Activated naive CD4-positive, alpha-beta T cell treated with anti-CD3 and anti-CD28 coated beads, Interleukin-2, amount 50 U/mL, for 24 hours (primary cell): ENCODE results near the gene BCL2L13.

ENCODE experiments used
- H3K27ac Mint-ChIP-seq: one replicate; pipeline ENCODE4 v1.8.0; 2021; ENCODE audit warnings: mild to moderate bottlenecking, mixed read lengths
- H3K27me3 Mint-ChIP-seq: one replicate; pipeline ENCODE4 v1.8.0; 2021; ENCODE audit warnings: mixed read lengths
- H3K36me3 Mint-ChIP-seq: one replicate; pipeline ENCODE4 v1.8.0; 2021; ENCODE audit warnings: mixed read lengths
- H3K4me1 Mint-ChIP-seq: one replicate; pipeline ENCODE4 v1.8.0; 2021; ENCODE audit warnings: mixed read lengths
- H3K4me3 Mint-ChIP-seq: one replicate; pipeline ENCODE4 v1.8.0; 2021; ENCODE audit warnings: mild to moderate bottlenecking, mixed read lengths
- H3K9me3 Mint-ChIP-seq: one replicate; pipeline ENCODE4 v1.8.0; 2021; ENCODE audit warnings: mixed read lengths

The BCL2L13 gene, protein sequence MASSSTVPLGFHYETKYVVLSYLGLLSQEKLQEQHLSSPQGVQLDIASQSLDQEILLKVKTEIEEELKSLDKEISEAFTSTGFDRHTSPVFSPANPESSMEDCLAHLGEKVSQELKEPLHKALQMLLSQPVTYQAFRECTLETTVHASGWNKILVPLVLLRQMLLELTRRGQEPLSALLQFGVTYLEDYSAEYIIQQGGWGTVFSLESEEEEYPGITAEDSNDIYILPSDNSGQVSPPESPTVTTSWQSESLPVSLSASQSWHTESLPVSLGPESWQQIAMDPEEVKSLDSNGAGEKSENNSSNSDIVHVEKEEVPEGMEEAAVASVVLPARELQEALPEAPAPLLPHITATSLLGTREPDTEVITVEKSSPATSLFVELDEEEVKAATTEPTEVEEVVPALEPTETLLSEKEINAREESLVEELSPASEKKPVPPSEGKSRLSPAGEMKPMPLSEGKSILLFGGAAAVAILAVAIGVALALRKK

GRCh38 chr22:17638432-17639246 lies at the start of gene BCL2L13:
Gene BCL2L13, plus strand, starts transcription at chr22:17638757. Its CDS starts 16,955 bp downstream, at chr22:17655712.
- Mint-ChIP-seq H3K4me3 (peak within 1 kb of the TSS; percentile 98), H3K27ac (peak within 1 kb of the TSS; percentile 99), H3K4me1 (peaks cover 25% of the 10 kb centered on the region), H3K27me3 (no peaks in the 10 kb centered on the region), H3K9me3 (no peaks in the 10 kb centered on the region), H3K36me3 (peaks cover 3% of the 10 kb centered on the region)

GRCh38 chr22:17589810-17590375 lies 48.7 kb upstream of the BCL2L13 start:
- Mint-ChIP-seq H3K36me3 (peaks cover 4% of the 10 kb centered on the region), H3K4me1 (no peaks in the 10 kb centered on the region), H3K27ac (peak overlapping the region; percentile 59), H3K9me3 (no peaks in the 10 kb centered on the region), H3K4me3 (no peak overlapping the region), H3K27me3 (no peaks in the 10 kb centered on the region)

DNA sequence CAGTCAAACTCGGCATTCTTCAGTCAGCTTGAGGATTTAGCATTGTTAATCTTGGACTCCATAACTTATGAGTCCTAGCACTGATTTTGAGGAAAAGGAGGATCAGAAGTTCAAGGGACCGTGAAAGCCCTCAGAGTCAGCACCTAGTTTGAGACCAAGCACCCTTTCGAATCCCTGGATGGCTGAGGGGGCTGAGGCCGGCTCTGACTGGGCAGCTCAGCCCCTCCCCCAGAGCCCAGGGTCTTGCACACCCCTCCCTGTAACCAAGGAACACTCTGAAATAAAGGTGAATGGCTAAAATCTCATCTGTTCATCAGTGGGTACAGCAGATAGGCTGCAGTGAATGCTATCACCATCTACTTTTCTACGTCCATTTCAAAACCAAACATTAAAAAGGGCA lies 48.0 kb upstream of the BCL2L13 start:
- Mint-ChIP-seq H3K27me3 (no peaks in the 10 kb centered on the region), H3K27ac (no peak overlapping the region), H3K4me1 (no peaks in the 10 kb centered on the region), H3K36me3 (peaks cover 4% of the 10 kb centered on the region), H3K4me3 (no peak overlapping the region), H3K9me3 (no peaks in the 10 kb centered on the region)

- Mint-ChIP-seq H3K4me3 (no peak overlapping the region), H3K36me3 (peaks cover 11% of the 10 kb centered on the region), H3K4me1 (no peaks in the 10 kb centered on the region), H3K9me3 (no peaks in the 10 kb centered on the region), H3K27ac (no peak overlapping the region), H3K27me3 (no peaks in the 10 kb centered on the region)
Measured at GRCh38 chr22:17592201-17592600, 46.4 kb upstream of the BCL2L13 start.

- Mint-ChIP-seq H3K9me3 (no peaks in the 10 kb centered on the region), H3K27me3 (no peaks in the 10 kb centered on the region), H3K27ac (no peak overlapping the region), H3K4me3 (no peak overlapping the region), H3K36me3 (peaks cover 20% of the 10 kb centered on the region), H3K4me1 (peaks cover 7% of the 10 kb centered on the region)
Measured at GRCh38 chr22:17596226-17596625, 42.3 kb upstream of the BCL2L13 start.

DNA sequence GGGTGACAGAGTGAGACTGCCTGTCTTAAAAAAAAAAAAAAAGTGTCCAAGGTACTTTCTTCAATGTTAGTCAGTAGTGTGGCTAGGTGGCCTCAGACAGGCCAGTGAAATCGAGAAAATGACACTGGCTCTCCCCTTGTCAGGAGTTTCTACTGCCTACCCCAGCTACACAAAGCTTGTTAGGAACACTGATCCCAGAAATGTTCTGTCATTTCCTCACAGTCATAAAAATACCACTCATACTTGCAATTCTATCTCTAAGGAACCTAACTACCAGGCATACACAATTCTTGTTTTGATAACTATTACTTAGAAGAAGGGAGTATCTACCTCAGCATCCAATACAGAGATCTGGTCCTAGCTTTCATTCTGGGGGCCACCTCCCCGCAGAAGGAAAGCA lies 41.3 kb upstream of the BCL2L13 start:
- H3K36me3 Mint-ChIP-seq, result peaks cover 20% of the 10 kb centered on the region
- H3K9me3 Mint-ChIP-seq, result no peaks in the 10 kb centered on the region
- H3K4me1 Mint-ChIP-seq, result peaks cover 7% of the 10 kb centered on the region
- H3K27me3 Mint-ChIP-seq, result no peaks in the 10 kb centered on the region
- H3K4me3 Mint-ChIP-seq, result no peak overlapping the region
- peak overlapping the region; percentile 2 for H3K27ac Mint-ChIP-seq

DNA sequence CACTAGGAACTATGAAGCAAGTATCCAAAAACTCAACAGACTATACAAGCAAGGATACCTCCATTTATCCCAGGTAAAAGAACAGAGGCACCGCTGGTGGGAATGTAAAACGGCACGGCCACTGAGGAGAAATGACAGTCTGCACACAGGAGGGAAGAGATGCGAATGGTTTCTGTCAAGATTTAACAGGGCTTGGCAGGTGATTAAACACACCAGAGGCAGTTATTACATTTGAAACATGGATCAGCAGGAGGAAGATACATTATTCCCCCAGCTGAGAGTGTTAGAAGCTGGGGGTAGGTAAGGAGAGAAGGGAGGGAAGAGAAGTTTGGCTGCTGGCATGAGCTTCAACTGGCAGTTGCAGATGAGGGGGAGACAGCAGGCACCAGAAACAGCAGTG lies 40.2 kb upstream of the BCL2L13 start:
- Mint-ChIP-seq H3K27me3 (no peaks in the 10 kb centered on the region), H3K36me3 (peaks cover 20% of the 10 kb centered on the region), H3K9me3 (no peaks in the 10 kb centered on the region), H3K4me3 (no peak overlapping the region), H3K4me1 (peaks cover 7% of the 10 kb centered on the region), H3K27ac (no peak overlapping the region)

GRCh38 chr22:17601031-17601430 lies 37.5 kb upstream of the BCL2L13 start:
- H3K27ac Mint-ChIP-seq, result no peak overlapping the region
- H3K27me3 Mint-ChIP-seq, result no peaks in the 10 kb centered on the region
- no peak overlapping the region for H3K4me3 Mint-ChIP-seq
- no peaks in the 10 kb centered on the region for H3K9me3 Mint-ChIP-seq
- H3K4me1 Mint-ChIP-seq, result peaks cover 14% of the 10 kb centered on the region
- peaks cover 16% of the 10 kb centered on the region for H3K36me3 Mint-ChIP-seq

GRCh38 chr22:17603668-17604067 lies 34.9 kb upstream of the BCL2L13 start:
- no peaks in the 10 kb centered on the region for H3K27me3 Mint-ChIP-seq
- H3K4me1 Mint-ChIP-seq, result peaks cover 14% of the 10 kb centered on the region
- no peak overlapping the region for H3K4me3 Mint-ChIP-seq
- no peaks in the 10 kb centered on the region for H3K9me3 Mint-ChIP-seq
- H3K27ac Mint-ChIP-seq, result no peak overlapping the region
- H3K36me3 Mint-ChIP-seq, result peaks cover 3% of the 10 kb centered on the region

DNA sequence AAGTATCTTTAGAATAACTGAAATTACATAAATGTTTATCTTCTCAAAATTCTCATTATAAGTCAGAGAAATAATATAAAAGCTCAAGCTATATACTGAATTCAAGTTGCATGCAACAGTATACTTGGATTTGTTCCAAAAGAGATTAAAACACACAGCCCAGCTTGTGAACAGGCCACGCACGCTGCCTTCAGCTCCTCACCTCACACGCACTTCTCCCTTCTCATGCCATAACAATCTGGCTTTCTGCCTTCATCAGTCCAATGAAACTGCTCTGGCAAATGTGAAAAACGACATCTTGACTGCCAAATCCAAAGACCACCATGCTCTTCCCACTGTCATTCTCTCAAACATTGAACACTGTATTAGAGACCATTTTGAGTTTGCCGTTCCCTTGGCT lies 32.1 kb upstream of the BCL2L13 start:
- Mint-ChIP-seq H3K4me3 (no peak overlapping the region), H3K4me1 (peaks cover 21% of the 10 kb centered on the region), H3K9me3 (no peaks in the 10 kb centered on the region), H3K27ac (no peak overlapping the region), H3K27me3 (no peaks in the 10 kb centered on the region), H3K36me3 (peaks cover 2% of the 10 kb centered on the region)

GRCh38 chr22:17607891-17608521 lies 30.6 kb upstream of the BCL2L13 start:
- H3K9me3 Mint-ChIP-seq, result no peaks in the 10 kb centered on the region
- H3K4me3 Mint-ChIP-seq, result no peak overlapping the region
- peaks cover 29% of the 10 kb centered on the region for H3K4me1 Mint-ChIP-seq
- H3K36me3 Mint-ChIP-seq, result peaks cover 2% of the 10 kb centered on the region
- H3K27ac Mint-ChIP-seq, result no peak overlapping the region
- no peaks in the 10 kb centered on the region for H3K27me3 Mint-ChIP-seq

DNA sequence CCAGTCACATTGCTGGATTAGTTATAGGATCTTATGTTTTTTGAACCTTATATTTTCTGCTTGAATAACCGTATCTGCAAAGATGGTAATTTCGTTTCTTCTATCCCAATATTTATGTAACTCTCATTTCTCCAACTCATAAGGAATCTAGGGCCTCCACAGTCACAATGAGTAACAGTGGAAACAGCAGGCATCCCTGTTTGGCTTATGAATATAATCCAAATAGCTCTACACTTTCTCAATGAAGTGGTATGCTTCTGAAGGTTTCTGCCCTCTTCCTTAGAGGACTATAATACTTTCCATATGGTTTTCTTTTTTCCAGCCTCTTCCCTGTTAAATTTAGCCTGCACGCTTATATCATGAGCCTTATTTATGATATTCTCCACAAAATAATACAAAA lies 26.5 kb upstream of the BCL2L13 start:
- H3K4me1 Mint-ChIP-seq, result peaks cover 21% of the 10 kb centered on the region
- H3K36me3 Mint-ChIP-seq, result peaks cover 2% of the 10 kb centered on the region
- H3K4me3 Mint-ChIP-seq, result no peak overlapping the region
- no peaks in the 10 kb centered on the region for H3K9me3 Mint-ChIP-seq
- peak overlapping the region; percentile 27 for H3K27ac Mint-ChIP-seq
- no peaks in the 10 kb centered on the region for H3K27me3 Mint-ChIP-seq

- peaks cover 4% of the 10 kb centered on the region for H3K36me3 Mint-ChIP-seq
- H3K9me3 Mint-ChIP-seq, result no peaks in the 10 kb centered on the region
- no peaks in the 10 kb centered on the region for H3K27me3 Mint-ChIP-seq
- H3K4me3 Mint-ChIP-seq, result no peak overlapping the region
- H3K27ac Mint-ChIP-seq, result no peak overlapping the region
- peaks cover 21% of the 10 kb centered on the region for H3K4me1 Mint-ChIP-seq
Measured at GRCh38 chr22:17613280-17613679, 25.3 kb upstream of the BCL2L13 start.

- Mint-ChIP-seq H3K4me3 (peak overlapping the region; percentile 99), H3K9me3 (no peaks in the 10 kb centered on the region), H3K27me3 (no peaks in the 10 kb centered on the region), H3K4me1 (peaks cover 32% of the 10 kb centered on the region), H3K27ac (peak overlapping the region; percentile 98), H3K36me3 (no peaks in the 10 kb centered on the region)
Measured at GRCh38 chr22:17627961-17628405, 10.6 kb upstream of the BCL2L13 start.

DNA sequence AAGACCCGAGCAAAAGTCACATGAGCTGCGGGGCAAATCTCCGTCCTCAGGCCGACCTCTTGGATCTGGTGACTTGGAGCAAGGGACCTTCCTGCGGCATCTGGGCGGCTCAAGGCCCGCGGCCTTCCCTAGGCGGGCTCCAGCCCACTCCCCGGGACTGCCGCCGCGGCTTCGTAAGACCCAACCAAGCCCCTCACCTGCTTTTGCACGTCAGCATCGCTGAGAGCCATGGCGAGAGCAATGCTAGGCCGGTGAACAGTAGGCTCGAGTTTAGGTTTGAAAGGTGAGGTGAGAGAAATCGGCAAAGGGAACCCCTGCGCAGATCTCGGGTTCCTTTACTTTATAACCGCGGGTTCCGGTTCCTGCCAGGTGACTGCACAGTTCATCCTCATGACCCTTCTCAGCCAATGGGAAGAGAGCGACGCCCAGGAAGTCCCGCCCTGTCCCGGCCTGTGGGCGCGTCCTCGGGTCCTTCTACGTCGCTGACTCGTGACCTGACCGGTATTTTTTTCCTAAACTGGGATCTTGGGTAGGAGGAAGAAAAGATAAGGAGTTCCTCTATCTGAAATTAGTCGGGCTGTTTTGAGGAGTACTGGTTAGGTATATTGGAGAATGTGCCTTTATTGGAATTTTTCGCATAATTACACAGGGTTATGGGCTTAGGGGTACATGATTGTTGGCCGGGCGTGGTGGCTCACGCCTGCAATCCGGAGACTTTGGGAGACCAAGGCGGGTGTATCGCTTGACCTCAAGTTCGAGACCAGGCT lies 10.0 kb upstream of the BCL2L13 start, which contains the start of gene ATP6V1E1:
Gene ATP6V1E1, minus strand, starts transcription at position 344 of the 767 bp plus-strand sequence. Its CDS starts 114 bp downstream, at position 230.
- no peaks in the 10 kb centered on the region for H3K36me3 Mint-ChIP-seq
- peaks cover 32% of the 10 kb centered on the region for H3K4me1 Mint-ChIP-seq
- peak within 1 kb of the TSS; percentile 99 for H3K4me3 Mint-ChIP-seq
- H3K27me3 Mint-ChIP-seq, result no peaks in the 10 kb centered on the region
- H3K9me3 Mint-ChIP-seq, result no peaks in the 10 kb centered on the region
- H3K27ac Mint-ChIP-seq, result peak within 1 kb of the TSS; percentile 98
